MCF 10A (cell line): Measurements from ENCODE around the gene PDIA2. TPM values are rescaled to one million over a fixed set of nuclear protein-coding genes. Genes with fewer than 3 reads are reported as not detected.
A peak's percentile ranks its signal among the peaks of the same experiment; 100 is the strongest.

Experiments used
- BruUV-seq: library from RNA; stranded (reverse); fragments of 400-500 nt; replicated peaks from 2 replicates; lab custom pipeline; 2021; lab: Mats Ljungman, UMichigan
- CTCF ChIA-PET: fragments of 300-600 bp; sonication (Branson Sonifier 250); formaldehyde crosslinking; extraction: SDS; loops from one replicate; lab custom pipeline; 2021; ENCODE audit warnings: antibody characterized with exemption, inconsistent platforms; lab: Yijun Ruan, JAX
- POLR2A ChIA-PET: fragments of 300-600, 350-650 bp; sonication (Branson Sonifier 250); formaldehyde crosslinking; extraction: SDS; loops from one replicate; lab custom pipeline; 2020; ENCODE audit warnings: antibody characterized with exemption, inconsistent platforms; lab: Yijun Ruan, JAX
- DNase-seq: peaks from one replicate; pipeline ENCODE4 v3.0.0-alpha.2; 2018; ENCODE audit not compliant: unreplicated experiment
- H3K27ac Mint-ChIP-seq: one replicate; pipeline ENCODE4 v1.8.0; 2022; ENCODE audit warnings: mild to moderate bottlenecking, low read depth, mixed read lengths; ENCODE audit not compliant: unreplicated experiment
- H3K27me3 Mint-ChIP-seq: one replicate; pipeline ENCODE4 v1.8.0; 2022; ENCODE audit warnings: mixed read lengths; ENCODE audit not compliant: insufficient read depth, unreplicated experiment
- H3K36me3 Mint-ChIP-seq: one replicate; pipeline ENCODE4 v1.8.0; 2022; ENCODE audit warnings: mild to moderate bottlenecking, moderate library complexity, mixed read lengths; ENCODE audit not compliant: insufficient read depth, unreplicated experiment
- H3K4me1 Mint-ChIP-seq: one replicate; pipeline ENCODE4 v1.8.0; 2022; ENCODE audit warnings: mixed read lengths; ENCODE audit not compliant: insufficient read depth, unreplicated experiment
- H3K4me3 Mint-ChIP-seq: one replicate; pipeline ENCODE4 v1.8.0; 2022; ENCODE audit warnings: mild to moderate bottlenecking, moderate library complexity, mixed read lengths; ENCODE audit not compliant: unreplicated experiment
- H3K9me3 Mint-ChIP-seq: one replicate; pipeline ENCODE4 v1.8.0; 2022; ENCODE audit warnings: mixed read lengths; ENCODE audit not compliant: unreplicated experiment
- intact Hi-C: fragments of 100-400 bp; cut with micrococcal nuclease; formaldehyde crosslinking; loops from 2 replicates; pipeline ENCODE4 v1.14.1; 2022
- total RNA-seq: library from RNA; stranded (reverse); gene quantifications from 2 replicates; pipeline ENCODE4 v1.2.3, GENCODE V29; 2022
- TF ChIP-seq, protein P1 (sequence below): fragments of 200-600 bp; IDR thresholded peaks from one replicate; pipeline ENCODE4 v1.8.0; 2022; ENCODE audit warnings: antibody characterized with exemption, mild to moderate bottlenecking; ENCODE audit not compliant: unreplicated experiment

Gene PDIA2
- total RNA-seq, 1 experiment from 2014 or later, result not detected

DNA sequence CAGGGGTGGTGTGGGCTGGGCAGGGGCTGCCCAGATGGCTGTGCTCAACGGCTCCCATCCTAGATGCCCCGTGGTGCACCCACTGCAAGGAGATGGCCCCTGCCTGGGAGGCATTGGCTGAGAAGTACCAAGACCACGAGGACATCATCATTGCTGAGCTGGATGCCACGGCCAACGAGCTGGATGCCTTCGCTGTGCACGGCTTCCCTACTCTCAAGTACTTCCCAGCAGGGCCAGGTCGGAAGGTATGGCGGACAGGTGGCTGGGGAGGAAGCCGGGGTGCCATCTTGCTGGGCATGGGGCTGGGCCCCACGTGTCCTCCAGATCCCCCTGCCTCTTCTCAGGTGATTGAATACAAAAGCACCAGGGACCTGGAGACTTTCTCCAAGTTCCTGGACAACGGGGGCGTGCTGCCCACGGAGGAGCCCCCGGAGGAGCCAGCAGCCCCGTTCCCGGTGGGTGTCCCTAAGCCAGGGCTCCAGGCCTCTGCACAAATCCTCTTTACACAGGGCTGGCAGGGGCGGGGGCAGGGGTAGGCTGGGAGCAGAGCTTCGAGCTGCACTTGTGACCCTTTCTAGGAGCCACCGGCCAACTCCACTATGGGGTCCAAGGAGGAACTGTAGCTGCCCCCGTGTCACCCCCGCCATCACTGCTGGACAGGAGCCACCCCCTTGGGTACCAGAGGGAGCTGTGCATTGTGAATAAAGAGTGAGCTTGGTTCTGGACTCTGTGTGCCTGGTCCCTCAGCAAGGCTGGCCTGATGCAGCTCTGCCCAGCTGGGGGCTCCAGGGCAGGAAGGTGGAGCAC is 3.7 kb downstream of the PDIA2 start:
- H3K27ac Mint-ChIP-seq, result no peak overlapping the region
- BruUV-seq, result no TSS peak
- no peak for DNase-seq
- CTCF ChIA-PET, result interaction anchor here (0.5 kb wide), 1 partner anchor 87 kb away, joined by 5 read pairs; no protein-coding TSS in a partner anchor
- no peak overlapping the region for H3K4me3 Mint-ChIP-seq
- POLR2A ChIA-PET, result no interaction called here
- H3K9me3 Mint-ChIP-seq, result no peaks in the 10 kb centered on the region
- no peaks in the 10 kb centered on the region for H3K27me3 Mint-ChIP-seq
- peaks cover 20% of the 10 kb centered on the region for H3K36me3 Mint-ChIP-seq
- intact Hi-C loops, result no loop called here
- TF ChIP-seq, protein P1, sequence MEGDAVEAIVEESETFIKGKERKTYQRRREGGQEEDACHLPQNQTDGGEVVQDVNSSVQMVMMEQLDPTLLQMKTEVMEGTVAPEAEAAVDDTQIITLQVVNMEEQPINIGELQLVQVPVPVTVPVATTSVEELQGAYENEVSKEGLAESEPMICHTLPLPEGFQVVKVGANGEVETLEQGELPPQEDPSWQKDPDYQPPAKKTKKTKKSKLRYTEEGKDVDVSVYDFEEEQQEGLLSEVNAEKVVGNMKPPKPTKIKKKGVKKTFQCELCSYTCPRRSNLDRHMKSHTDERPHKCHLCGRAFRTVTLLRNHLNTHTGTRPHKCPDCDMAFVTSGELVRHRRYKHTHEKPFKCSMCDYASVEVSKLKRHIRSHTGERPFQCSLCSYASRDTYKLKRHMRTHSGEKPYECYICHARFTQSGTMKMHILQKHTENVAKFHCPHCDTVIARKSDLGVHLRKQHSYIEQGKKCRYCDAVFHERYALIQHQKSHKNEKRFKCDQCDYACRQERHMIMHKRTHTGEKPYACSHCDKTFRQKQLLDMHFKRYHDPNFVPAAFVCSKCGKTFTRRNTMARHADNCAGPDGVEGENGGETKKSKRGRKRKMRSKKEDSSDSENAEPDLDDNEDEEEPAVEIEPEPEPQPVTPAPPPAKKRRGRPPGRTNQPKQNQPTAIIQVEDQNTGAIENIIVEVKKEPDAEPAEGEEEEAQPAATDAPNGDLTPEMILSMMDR, result no peak
- H3K4me1 Mint-ChIP-seq, result no peaks in the 10 kb centered on the region

GRCh38 chr16:287298-287811 is 4.4 kb downstream of the PDIA2 start:
- TSS peak; percentile 76 for BruUV-seq
- Mint-ChIP-seq H3K4me3 (no peak overlapping the region), H3K27ac (no peak overlapping the region), H3K27me3 (no peaks in the 10 kb centered on the region), H3K36me3 (peaks cover 22% of the 10 kb centered on the region), H3K4me1 (no peaks in the 10 kb centered on the region), H3K9me3 (no peaks in the 10 kb centered on the region)
- ChIA-PET POLR2A (no interaction called here), CTCF (no interaction called here)
- intact Hi-C loops, result no loop called here
- no peak for DNase-seq
- TF ChIP-seq, protein P1, result no peak

DNA sequence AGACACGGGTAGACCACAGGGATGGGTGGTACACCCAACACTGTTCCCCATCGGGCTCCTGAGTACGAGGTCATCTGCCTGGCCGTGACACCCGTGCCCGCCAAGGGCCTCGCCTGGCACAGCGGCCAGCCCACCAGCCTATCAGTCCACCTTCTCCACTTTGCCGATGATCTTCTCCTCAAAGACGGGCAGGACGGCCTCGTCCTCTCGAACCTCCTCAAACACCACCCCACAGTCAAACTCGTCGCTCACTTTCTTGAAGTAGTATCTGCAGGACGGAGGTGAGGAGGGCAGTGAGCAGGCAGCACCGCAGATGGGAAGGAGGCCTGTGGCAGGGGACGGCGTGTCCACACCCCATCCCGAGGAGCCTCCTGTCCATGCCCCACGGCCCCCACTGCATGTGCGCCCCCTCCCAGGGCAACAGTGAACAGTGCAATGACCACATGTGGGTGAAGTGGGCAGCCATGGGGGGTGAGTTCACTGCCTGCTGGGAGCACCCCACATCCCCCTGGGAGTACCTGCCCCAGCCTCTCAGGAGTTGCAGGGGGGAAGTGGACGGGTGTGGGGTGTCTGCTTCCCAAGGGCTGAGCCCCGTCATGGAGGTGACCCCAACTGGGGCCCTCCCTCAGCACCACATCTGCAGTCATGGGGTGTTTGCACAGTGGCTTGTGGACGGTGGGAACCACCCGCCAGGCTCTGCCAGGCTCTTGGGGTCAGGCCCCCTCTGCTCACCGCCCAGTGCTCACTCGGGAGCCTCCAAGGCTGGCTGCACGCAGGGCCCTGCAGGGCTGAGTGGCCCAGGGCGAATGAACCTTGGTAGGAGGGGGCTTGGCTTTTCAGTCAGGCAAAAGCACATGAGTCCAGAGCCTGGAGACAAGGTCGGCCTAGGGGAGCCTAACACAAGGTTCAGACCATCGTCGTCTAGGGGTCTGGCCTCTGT is 5.3 kb downstream of the PDIA2 start:
- no peaks in the 10 kb centered on the region for H3K4me1 Mint-ChIP-seq
- no peak for DNase-seq
- intact Hi-C loops, result no loop called here
- BruUV-seq, result no TSS peak
- H3K27me3 Mint-ChIP-seq, result no peaks in the 10 kb centered on the region
- ChIA-PET POLR2A (no interaction called here), CTCF (no interaction called here)
- H3K9me3 Mint-ChIP-seq, result no peaks in the 10 kb centered on the region
- H3K36me3 Mint-ChIP-seq, result peaks cover 27% of the 10 kb centered on the region
- no peak overlapping the region for H3K4me3 Mint-ChIP-seq
- TF ChIP-seq, protein P1, result no peak
- H3K27ac Mint-ChIP-seq, result no peak overlapping the region
